Naive thymus-derived CD8-positive, alpha-beta T cell (primary cell): ENCODE data around the gene MACROD2. TPM values are rescaled to one million over a fixed set of nuclear protein-coding genes. Genes with fewer than 3 reads are reported as not detected.

Experiments
- ATAC-seq, 2 donors: fragments of 150-1000 bp; cut with Tn5 transposase in 1 of 2; sonication (Bioruptor Pico), chemical (Tn5 transposase) in 1 of 2; 1 replicate in 1 of 2; 2 replicates in 1 of 2; pipeline ENCODE4 v1.10.0; 2021; ENCODE audit warnings: mild to moderate bottlenecking in 2 of 2, moderate library complexity in 2 of 2
- POLR2A ChIA-PET: fragments of 350-600 bp; sonication (Branson Sonifier 250); formaldehyde crosslinking; loops from one replicate; lab custom pipeline; 2021; ENCODE audit warnings: antibody characterized with exemption; lab: Charles Lee
- DNase-seq, 10 donors: peaks; one replicate each; pipeline versions ENCODE4 v3.0.0 to v3.0.0-alpha.2; 2020 to 2022
- H3K27ac Mint-ChIP-seq, 10 donors: one replicate each; pipeline ENCODE4 v1.8.0; 2020 to 2022; ENCODE audit warnings: mild to moderate bottlenecking in 10 of 10, mixed read lengths in 10 of 10, moderate library complexity in 4 of 10, inconsistent platforms in 1 of 10
- H3K27me3 Mint-ChIP-seq, 5 donors: one replicate each; pipeline ENCODE4 v1.8.0; 2021 to 2022; ENCODE audit warnings: mixed read lengths in 5 of 5
- H3K36me3 Mint-ChIP-seq, 3 donors: one replicate each; pipeline ENCODE4 v1.8.0; 2020 to 2022; ENCODE audit warnings: mixed read lengths in 3 of 3, mild to moderate bottlenecking in 2 of 3, inconsistent platforms in 1 of 3
- H3K4me1 Mint-ChIP-seq, 4 donors: one replicate each; pipeline ENCODE4 v1.8.0; 2021 to 2022; ENCODE audit warnings: mixed read lengths in 4 of 4
- H3K4me3 Mint-ChIP-seq, 10 donors: one replicate each; pipeline ENCODE4 v1.8.0; 2020 to 2022; ENCODE audit warnings: mild to moderate bottlenecking in 10 of 10, mixed read lengths in 10 of 10, moderate library complexity in 6 of 10, inconsistent platforms in 1 of 10
- H3K9me3 Mint-ChIP-seq, 9 donors: one replicate each; pipeline ENCODE4 v1.8.0; 2020 to 2022; ENCODE audit warnings: mixed read lengths in 9 of 9, mild to moderate bottlenecking in 3 of 9, inconsistent platforms in 1 of 9, moderate library complexity in 1 of 9
- polyA plus RNA-seq, 3 donors: library from polyadenylated mRNA; unstranded; fragments of 300-500 nt; fragmentation: Illumina TruSeq; gene quantifications; one replicate each; pipeline ENCODE4 v1.2.3, GENCODE V29; 2021
- total RNA-seq, 8 experiments: library from RNA in 2 of 8; stranded (reverse) in 2 of 8; gene quantifications; one replicate each; pipeline ENCODE4 v1.2.3 and lab custom pipeline; 2021 to 2026

The MACROD2 gene
- total and polyA plus RNA-seq, 5 experiments from 2014 or later, result 0.18 to 1.1 (median 0.60) TPM; not detected in 2

DNA sequence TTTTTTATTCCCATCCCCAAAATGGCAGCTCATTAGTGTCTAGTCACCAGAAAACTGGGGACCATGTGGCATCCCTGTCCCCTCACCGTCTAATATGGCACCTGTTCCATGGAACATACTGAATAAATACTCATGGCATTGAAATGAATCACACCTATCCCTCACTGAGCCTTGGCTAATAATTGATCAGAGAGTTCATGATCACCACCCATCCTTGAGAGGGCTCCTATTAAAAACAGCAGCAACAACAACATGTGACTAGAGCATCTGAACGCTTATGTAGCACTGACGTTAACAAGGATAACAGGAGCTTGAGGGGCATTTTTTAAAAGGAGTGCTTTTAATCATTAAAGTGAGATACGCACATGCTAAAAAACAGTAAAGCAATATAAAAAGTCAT, 1453.7 kb downstream of the MACROD2 start:
- no peaks in the 10 kb centered on the region for H3K36me3 Mint-ChIP-seq

DNA sequence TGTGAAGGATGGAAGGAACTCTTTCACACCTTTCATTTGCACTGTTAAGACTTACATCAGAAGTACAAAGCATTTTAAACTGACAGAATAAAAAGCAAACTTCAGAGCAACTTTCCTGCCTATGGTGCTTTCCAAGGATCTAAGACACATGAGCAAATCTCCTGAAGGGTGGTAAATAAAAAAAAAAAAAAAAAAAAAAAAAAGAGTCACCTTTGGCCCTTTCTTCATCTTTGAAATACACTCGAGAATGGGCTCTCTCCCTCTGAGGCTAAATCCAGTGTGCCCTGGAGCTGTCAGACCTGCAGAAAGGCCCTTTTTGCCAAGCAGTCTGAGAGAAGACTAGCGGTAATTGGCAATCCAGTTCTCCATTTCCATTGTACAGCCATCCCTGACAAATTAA, 1455.9 kb downstream of the MACROD2 start:
- H3K27ac Mint-ChIP-seq, result no peak overlapping the region
- POLR2A ChIA-PET, result no interaction called here
- H3K9me3 Mint-ChIP-seq, result peaks cover 0 to 7% (median 0%) of the 10 kb centered on the region in 9 donors
- H3K27me3 Mint-ChIP-seq, result peaks cover 0 to 1% (median 0%) of the 10 kb centered on the region in 5 donors
- H3K4me3 Mint-ChIP-seq, result no peak overlapping the region
- H3K4me1 Mint-ChIP-seq, result no peaks in the 10 kb centered on the region
- ATAC-seq, result no peak
- DNase-seq, result no peak
- no peaks in the 10 kb centered on the region for H3K36me3 Mint-ChIP-seq

More for the DNA sequence above, 1453.7 kb downstream of the MACROD2 start:
- POLR2A ChIA-PET, result no interaction called here
- Mint-ChIP-seq H3K27ac (no peak overlapping the region), H3K27me3 (peaks cover 0 to 1% (median 0%) of the 10 kb centered on the region in 5 donors), H3K4me3 (no peak overlapping the region), H3K4me1 (no peaks in the 10 kb centered on the region), H3K9me3 (peaks cover 0 to 9% (median 0%) of the 10 kb centered on the region in 9 donors)
- ATAC-seq (no peak), DNase-seq (no peak)

- POLR2A ChIA-PET, result no interaction called here
- DNase-seq (no peak), ATAC-seq (no peak)
- H3K4me3 Mint-ChIP-seq, result no peak overlapping the region
- H3K36me3 Mint-ChIP-seq, result no peaks in the 10 kb centered on the region
- H3K4me1 Mint-ChIP-seq, result no peaks in the 10 kb centered on the region
- no peak overlapping the region for H3K27ac Mint-ChIP-seq
- H3K27me3 Mint-ChIP-seq, result no peaks in the 10 kb centered on the region
- H3K9me3 Mint-ChIP-seq, result peaks cover 0 to 16% (median 2%) of the 10 kb centered on the region in 9 donors
These were observed 1460.0 kb downstream of the MACROD2 start for GRCh38 chr20:15455279-15455678.

GRCh38 chr20:15461938-15462337, 1466.6 kb downstream of the MACROD2 start:
- Mint-ChIP-seq H3K4me3 (no peak overlapping the region), H3K4me1 (no peaks in the 10 kb centered on the region), H3K9me3 (peaks cover 0 to 12% (median 2%) of the 10 kb centered on the region in 9 donors), H3K36me3 (no peaks in the 10 kb centered on the region), H3K27me3 (no peaks in the 10 kb centered on the region), H3K27ac (no peak overlapping the region)
- POLR2A ChIA-PET, result no interaction called here
- DNase-seq (no peak), ATAC-seq (no peak)

DNA sequence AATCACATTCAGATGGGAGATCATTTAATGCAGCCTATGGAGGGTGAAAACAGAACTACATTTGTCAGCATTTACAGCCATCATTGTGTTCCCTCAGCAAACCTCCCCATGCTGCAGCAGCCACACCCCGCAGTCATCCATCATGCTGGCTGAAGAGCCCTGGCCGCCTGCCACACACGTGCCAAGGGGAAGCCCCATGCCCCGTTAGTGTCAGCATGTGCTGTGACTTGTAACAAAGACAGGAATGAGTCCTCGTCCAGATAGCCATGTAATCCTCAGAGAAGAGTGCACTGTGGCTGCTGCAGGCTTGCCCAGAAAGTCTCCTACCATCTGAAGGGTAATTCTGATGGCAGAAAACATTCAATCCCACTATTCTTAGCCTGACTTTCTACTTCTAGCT, 1480.2 kb downstream of the MACROD2 start:
- POLR2A ChIA-PET, result no interaction called here
- no peak for ATAC-seq
- no peak overlapping the region for H3K27ac Mint-ChIP-seq
- peaks cover 0 to 2% (median 0%) of the 10 kb centered on the region in 5 donors for H3K27me3 Mint-ChIP-seq
- H3K4me3 Mint-ChIP-seq, result no peak overlapping the region
- no peaks in the 10 kb centered on the region for H3K36me3 Mint-ChIP-seq
- DNase-seq, result no peak
- no peaks in the 10 kb centered on the region for H3K4me1 Mint-ChIP-seq
- peaks cover 0 to 10% (median 0%) of the 10 kb centered on the region in 9 donors for H3K9me3 Mint-ChIP-seq

DNA sequence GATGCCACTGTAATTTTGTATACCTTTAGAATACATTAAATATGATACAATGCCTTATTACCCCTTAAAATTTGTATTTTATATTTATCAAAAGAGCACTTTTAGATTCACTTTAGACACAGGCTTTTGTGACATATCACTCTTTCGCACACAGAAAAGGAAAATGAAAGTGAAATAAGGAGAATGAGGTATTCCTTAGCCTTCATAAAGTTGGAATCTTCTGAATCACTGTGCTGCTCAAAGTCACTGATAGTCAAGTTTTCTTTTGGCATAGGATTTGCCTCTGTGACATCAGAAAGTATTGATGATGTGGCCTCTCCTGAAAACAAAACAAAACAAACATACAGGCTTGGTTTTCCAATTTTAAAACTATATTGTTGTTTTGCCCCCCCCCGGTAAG, 1480.9 kb downstream of the MACROD2 start:
- ATAC-seq, result no peak
- Mint-ChIP-seq H3K9me3 (peaks cover 0 to 16% (median 0%) of the 10 kb centered on the region in 9 donors), H3K27ac (no peak overlapping the region), H3K36me3 (no peaks in the 10 kb centered on the region), H3K4me3 (no peak overlapping the region), H3K4me1 (no peaks in the 10 kb centered on the region), H3K27me3 (peaks cover 0 to 6% (median 0%) of the 10 kb centered on the region in 5 donors)
- DNase-seq, result no peak
- POLR2A ChIA-PET, result no interaction called here

DNA sequence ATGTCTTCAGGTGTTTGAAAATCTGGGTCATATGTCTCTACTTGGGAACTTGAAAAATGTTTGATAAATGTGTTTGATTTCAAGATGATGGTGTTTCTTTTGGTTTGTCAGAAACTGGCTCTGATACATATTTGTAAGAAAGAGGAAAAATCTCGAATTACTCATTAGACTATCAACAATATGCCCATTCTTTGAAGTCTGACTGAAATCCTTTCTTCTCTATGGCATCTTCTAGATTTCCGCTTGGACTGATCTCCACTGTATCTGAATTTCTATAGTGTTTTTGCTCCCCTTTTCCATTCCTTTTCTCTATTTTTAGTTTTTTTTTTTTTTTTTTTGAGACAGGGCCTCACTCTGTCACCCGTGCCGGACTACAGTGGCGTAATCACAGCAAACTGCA, 1481.5 kb downstream of the MACROD2 start:
- Mint-ChIP-seq H3K36me3 (no peaks in the 10 kb centered on the region), H3K4me3 (no peak overlapping the region), H3K27me3 (peaks cover 0 to 6% (median 0%) of the 10 kb centered on the region in 5 donors), H3K4me1 (no peaks in the 10 kb centered on the region), H3K27ac (no peak overlapping the region), H3K9me3 (peaks cover 0 to 16% (median 0%) of the 10 kb centered on the region in 9 donors)
- DNase-seq (no peak), ATAC-seq (no peak)
- POLR2A ChIA-PET, result no interaction called here

GRCh38 chr20:15482525-15482924, 1487.2 kb downstream of the MACROD2 start:
- POLR2A ChIA-PET, result no interaction called here

DNA sequence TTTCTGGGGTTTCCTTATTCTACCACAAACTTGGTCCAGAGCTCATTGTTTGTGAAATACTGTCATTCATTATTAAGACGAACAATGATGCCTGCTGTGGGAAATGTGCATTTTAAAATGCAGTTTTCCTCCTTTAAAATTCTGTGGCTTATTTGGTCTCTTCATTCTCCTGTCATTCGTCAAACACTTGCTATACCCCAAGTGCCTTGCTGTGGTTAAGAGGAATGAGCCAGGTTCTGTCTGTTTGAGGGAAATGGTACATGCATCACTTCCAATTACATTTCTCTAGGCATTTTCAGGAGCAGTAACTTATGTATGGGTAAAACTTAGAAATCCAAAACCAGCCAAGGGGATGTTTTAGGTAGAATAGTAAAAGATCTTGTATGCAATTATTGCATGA, 1490.2 kb downstream of the MACROD2 start:
- no peak for ATAC-seq
- Mint-ChIP-seq H3K9me3 (peaks cover 0 to 8% (median 3%) of the 10 kb centered on the region in 9 donors), H3K4me1 (no peaks in the 10 kb centered on the region), H3K27ac (no peak overlapping the region), H3K4me3 (no peak overlapping the region), H3K27me3 (peaks cover 0 to 4% (median 0%) of the 10 kb centered on the region in 5 donors), H3K36me3 (no peaks in the 10 kb centered on the region)
- POLR2A ChIA-PET, result no interaction called here
- DNase-seq, result no peak

More at GRCh38 chr20:15482525-15482924, 1487.2 kb downstream of the MACROD2 start:
- peaks cover 0 to 18% (median 1%) of the 10 kb centered on the region in 9 donors for H3K9me3 Mint-ChIP-seq
- H3K4me1 Mint-ChIP-seq, result no peaks in the 10 kb centered on the region
- no peaks in the 10 kb centered on the region for H3K36me3 Mint-ChIP-seq
- no peak overlapping the region for H3K4me3 Mint-ChIP-seq
- DNase-seq, result no peak
- peaks cover 0 to 6% (median 0%) of the 10 kb centered on the region in 5 donors for H3K27me3 Mint-ChIP-seq
- no peak for ATAC-seq
- no peak overlapping the region for H3K27ac Mint-ChIP-seq

DNA sequence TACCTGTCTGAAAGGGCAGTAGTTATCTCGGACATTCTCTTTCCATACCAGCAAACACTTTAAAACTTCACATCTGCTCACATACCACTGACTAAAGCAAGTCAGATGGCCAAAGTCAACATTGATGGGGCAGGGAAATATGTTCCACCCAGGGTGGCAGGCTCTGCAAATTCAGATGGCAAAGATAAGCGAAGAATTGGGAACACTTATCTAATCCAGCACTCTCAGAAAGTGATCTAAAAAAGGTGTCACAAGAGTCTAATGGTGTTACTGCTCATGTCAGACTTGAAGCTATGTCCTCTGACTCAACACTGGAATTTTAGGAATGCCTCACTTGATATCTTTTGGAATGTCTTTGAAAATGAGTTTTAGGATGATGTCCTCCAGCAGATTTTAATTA, 1491.7 kb downstream of the MACROD2 start:
- no peaks in the 10 kb centered on the region for H3K36me3 Mint-ChIP-seq
- POLR2A ChIA-PET, result no interaction called here
- no peak overlapping the region for H3K27ac Mint-ChIP-seq
- ATAC-seq (no peak), DNase-seq (no peak)
- H3K27me3 Mint-ChIP-seq, result no peaks in the 10 kb centered on the region
- no peaks in the 10 kb centered on the region for H3K4me1 Mint-ChIP-seq
- no peak overlapping the region for H3K4me3 Mint-ChIP-seq
- H3K9me3 Mint-ChIP-seq, result peaks cover 0 to 9% (median 2%) of the 10 kb centered on the region in 9 donors

DNA sequence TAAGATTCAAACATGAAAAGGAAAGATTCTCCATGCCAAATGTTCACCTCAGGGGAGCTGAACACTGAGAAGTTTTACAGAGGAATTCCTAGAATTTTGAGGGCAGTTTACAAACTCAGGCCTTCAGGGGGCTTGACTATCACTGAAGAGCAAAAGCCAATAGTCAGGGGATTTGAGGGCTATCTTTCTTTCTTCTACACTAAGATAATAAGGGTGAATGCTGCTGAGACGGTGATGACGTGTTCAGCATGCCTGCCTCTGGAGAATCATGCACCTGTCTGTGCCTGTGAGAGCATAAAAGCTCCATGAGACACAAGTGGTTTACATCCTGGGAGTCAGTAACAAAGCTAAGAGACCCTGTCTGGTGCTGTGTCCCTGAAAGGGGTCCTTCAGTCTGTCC, 1492.4 kb downstream of the MACROD2 start:
- H3K4me3 Mint-ChIP-seq, result no peak overlapping the region
- peaks cover 0 to 3% (median 2%) of the 10 kb centered on the region in 5 donors for H3K27me3 Mint-ChIP-seq
- peaks cover 0 to 9% (median 2%) of the 10 kb centered on the region in 9 donors for H3K9me3 Mint-ChIP-seq
- no peak overlapping the region for H3K27ac Mint-ChIP-seq
- DNase-seq (no peak), ATAC-seq (no peak)
- H3K4me1 Mint-ChIP-seq, result no peaks in the 10 kb centered on the region
- H3K36me3 Mint-ChIP-seq, result no peaks in the 10 kb centered on the region
- POLR2A ChIA-PET, result no interaction called here

DNA sequence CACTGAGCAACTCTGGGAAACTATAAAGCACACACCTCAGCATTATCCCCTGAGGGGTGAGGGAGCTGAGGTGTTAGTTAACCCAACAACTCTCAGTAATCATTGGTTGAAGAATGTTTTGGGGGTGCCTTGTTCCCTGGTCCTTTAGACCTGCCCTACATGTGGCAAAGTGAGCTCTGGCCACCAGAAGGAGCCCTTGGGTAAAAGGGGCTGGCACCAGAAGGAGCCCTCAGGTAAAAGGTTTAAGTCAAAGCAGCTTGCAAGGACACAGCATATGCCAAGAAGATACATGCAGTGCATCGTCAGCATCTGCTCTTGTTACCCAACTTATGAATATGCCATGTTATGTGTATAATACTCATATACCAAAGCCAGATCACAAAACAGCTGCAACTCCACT, 1496.3 kb downstream of the MACROD2 start:
- H3K4me3 Mint-ChIP-seq, result no peak overlapping the region
- no peaks in the 10 kb centered on the region for H3K4me1 Mint-ChIP-seq
- H3K9me3 Mint-ChIP-seq, result peaks cover 0 to 14% (median 6%) of the 10 kb centered on the region in 9 donors
- peaks cover 0 to 7% (median 2%) of the 10 kb centered on the region in 5 donors for H3K27me3 Mint-ChIP-seq
- H3K36me3 Mint-ChIP-seq, result no peaks in the 10 kb centered on the region
- no peak overlapping the region for H3K27ac Mint-ChIP-seq
- DNase-seq (no peak), ATAC-seq (no peak)
- POLR2A ChIA-PET, result no interaction called here

DNA sequence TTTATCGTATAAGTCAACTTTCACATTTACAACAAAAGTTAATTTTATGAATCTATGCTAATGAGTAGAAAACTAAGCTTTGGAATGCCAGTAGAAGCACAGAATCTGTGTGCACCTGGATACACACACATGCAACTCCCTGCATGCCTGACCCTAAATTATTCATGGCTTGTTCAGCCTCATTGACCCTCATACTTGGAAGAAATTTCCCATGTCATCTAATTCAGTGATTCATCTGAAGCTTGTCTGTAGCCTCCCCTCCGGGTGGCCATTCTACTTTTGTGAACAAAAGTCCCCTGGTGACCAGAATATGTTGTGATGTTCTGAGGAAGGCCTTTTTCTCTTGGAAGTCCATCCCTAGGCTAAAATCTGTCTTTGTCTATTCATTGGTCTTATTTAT, 1499.5 kb downstream of the MACROD2 start:
- ATAC-seq (no peak), DNase-seq (no peak)
- Mint-ChIP-seq H3K9me3 (peaks cover 0 to 22% (median 7%) of the 10 kb centered on the region in 9 donors), H3K4me3 (no peak overlapping the region), H3K27ac (peak overlapping the region in 1 of 10 donors; percentile 68), H3K36me3 (peaks cover 0 to 3% (median 0%) of the 10 kb centered on the region in 3 donors), H3K4me1 (no peaks in the 10 kb centered on the region), H3K27me3 (peaks cover 0 to 7% (median 2%) of the 10 kb centered on the region in 5 donors)
- POLR2A ChIA-PET, result no interaction called here

DNA sequence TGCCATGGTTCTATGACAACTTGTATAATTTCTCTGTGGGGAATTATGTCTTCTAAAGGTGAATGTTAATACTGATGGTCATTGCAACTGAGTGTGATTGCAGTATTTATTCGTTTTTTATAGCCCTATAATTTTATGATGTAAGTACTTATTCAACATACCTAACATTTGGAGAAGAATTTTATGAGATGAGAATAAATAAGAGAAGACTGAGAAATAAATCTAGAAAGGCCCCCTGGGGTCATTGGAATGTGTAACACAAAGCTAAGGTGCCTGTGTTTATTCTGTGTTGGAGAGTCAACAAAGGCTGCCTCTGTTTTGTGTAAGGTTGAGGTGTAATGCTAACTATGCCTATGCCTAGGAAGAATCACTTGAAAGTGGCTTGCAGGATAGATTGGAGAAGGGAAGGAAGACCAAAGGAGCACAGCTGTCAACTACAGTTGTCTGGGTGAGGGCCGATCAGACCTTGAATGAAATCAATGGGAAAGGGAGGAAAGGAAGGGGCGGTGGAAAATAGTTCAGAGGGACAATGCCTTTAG, 1501.3 kb downstream of the MACROD2 start:
- H3K4me1 Mint-ChIP-seq, result no peaks in the 10 kb centered on the region
- peaks cover 0 to 3% (median 0%) of the 10 kb centered on the region in 3 donors for H3K36me3 Mint-ChIP-seq
- peaks cover 0 to 7% (median 2%) of the 10 kb centered on the region in 5 donors for H3K27me3 Mint-ChIP-seq
- H3K27ac Mint-ChIP-seq, result no peak overlapping the region
- ATAC-seq, result no peak
- H3K9me3 Mint-ChIP-seq, result peaks cover 0 to 22% (median 6%) of the 10 kb centered on the region in 9 donors
- no peak for DNase-seq
- POLR2A ChIA-PET, result no interaction called here
- H3K4me3 Mint-ChIP-seq, result no peak overlapping the region
